Limb (tissue), 2 donors: ENCODE data around the gene TSPYL1.
"Not testable (repeated sequence)": the region's sequence is repeated elsewhere in the genome, so short reads cannot be mapped to it uniquely, and the experiment has no call there.

Experiments
- DNase-seq, 2 donors: peaks; one replicate each; pipeline ENCODE4 v3.0.0-alpha.2; 2016; ENCODE audit errors: extremely low spot score in 2 of 2

TSPYL1 gene

DNA sequence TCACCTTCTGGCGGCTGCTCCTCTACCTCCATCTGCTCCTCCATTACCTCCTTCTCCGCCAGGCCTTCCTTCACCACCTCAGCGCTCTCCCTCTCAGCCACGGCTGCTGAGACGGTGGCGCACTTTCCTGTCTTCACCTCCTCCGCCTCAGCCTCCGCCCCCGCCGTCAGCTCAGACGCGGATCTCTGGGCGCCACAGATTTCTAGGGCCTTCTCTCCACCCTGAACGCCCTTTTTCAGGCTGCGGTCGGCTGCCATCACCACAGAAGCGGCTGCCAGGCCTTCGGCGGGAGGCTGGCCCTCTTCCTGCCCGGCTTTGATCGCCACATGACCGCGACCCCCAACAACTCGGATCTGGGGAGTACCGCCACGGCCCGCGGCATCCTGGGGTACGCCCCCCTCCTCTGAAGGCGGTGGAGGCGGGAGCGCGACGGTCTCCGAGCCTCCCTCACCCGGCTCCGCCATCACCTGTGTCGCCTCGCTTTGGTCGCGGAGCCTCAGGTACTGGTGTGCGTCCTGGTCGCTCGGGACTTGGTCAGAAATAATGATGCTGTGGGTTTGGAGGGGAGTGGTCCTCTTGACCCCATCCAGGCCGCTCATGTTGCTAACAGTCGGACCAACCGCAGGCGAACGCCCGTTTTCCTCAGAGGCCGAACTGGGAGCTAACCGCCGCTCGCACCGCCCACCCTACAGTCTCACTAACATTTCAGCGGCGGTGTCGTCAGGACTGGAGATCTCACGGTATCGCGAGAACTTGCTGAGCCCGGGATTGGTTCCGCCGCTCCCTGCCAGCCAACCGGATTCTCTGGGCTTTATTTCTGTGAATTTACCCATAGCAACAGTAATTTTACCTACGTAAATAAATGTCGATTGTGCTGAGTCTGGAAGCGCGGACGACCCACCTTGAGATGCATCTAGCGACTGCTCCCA, at the start of gene TSPYL1:
TSS of gene TSPYL1 (minus strand) at position 699 of the 929 bp plus-strand sequence. CDS start at position 599, 100 bp downstream.
- DNase-seq: peak; percentile 96 to 98

- DNase-seq: no peak
These were observed 49.4 kb upstream of the TSPYL1 start for GRCh38 chr6:116329156-116329555.

GRCh38 chr6:116328528-116328903, 48.8 kb upstream of the TSPYL1 start:
- no peak for DNase-seq

DNA sequence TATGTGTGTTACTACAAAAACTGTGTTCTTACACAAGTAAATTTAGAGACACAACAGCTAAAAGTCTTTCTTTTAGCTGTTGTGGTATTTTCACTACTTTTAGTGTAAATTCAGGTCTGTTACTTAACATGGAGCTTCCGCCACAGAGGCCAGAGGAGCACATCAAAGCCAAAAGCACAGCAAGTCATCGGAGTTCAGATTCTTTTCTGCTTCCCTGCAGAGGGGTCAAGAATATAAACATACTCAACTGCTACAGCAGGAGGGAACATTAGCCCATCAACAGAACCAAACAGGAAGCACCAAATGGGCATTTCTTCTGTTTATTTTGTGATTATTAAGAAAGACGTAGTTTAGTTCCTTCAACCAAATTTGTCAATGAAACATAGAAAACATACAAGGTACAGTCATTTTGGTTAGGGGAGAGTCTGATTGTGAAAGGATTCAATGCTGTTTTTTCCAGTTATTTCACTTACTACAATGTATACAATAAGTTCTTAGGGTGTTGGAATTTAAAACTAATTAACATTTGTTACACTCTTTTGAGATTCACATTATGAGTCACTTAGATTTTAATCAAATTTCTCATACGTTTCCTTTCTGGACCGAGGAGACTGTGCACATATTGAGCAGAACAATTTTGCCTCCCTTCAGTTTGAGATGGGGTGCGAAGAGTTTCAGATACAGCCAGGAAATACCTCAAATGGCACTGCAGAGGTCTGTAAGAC, 48.2 kb upstream of the TSPYL1 start:
- no peak for DNase-seq

- DNase-seq: no peak
These were observed 47.3 kb upstream of the TSPYL1 start for GRCh38 chr6:116326996-116327395.

DNA sequence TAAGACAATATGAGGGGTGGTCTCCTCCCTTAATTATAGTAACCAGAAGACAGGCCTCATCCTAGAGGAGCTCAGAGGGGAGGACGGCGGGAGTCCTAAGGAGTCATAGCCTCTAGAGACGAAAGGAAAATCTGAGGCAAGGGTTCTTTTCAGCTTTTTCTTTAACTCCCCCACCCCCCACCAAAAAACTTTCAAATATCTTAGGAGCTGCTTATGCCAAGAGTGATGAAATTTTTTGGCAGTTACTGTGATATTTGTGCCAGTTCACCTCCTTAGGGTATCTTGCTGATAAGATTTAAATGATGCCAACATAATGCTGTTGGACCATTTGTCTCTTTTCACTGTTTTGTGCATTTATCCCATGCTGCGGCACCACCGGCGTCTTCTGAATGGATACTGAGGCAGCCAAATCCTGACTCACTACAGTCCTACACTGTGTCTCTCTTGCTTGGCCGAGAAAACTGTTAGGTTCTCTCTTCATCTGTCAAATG, 46.5 kb upstream of the TSPYL1 start:
- DNase-seq: no peak

DNA sequence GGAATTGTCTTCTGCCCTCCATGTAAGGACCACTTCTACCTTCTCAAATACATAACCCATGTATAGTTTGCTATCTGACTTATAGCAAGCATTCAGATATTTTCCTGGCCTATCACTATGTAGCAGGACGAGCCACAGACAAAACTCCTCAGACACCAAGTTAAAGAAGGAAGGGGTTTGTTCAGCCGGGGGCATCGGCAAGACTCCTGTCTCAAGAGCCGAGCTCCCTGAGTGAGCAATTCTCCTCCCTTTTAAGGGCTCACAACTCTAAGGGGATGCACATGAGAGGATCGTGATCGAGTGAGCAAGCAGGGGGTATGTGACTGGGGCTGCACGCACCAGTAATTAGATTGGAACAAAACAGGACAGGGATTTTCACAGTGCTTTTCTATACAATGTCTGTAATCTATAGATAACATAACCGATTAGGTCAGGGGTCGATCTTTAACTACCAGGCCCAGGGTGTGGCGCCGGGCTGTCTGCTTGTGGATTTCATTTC, 46.0 kb upstream of the TSPYL1 start:
- DNase-seq: not testable (repeated sequence)

GRCh38 chr6:116323863-116324262, 44.1 kb upstream of the TSPYL1 start:
- no peak for DNase-seq

GRCh38 chr6:116321933-116322332, 42.2 kb upstream of the TSPYL1 start:
- DNase-seq: not testable (repeated sequence)

DNA sequence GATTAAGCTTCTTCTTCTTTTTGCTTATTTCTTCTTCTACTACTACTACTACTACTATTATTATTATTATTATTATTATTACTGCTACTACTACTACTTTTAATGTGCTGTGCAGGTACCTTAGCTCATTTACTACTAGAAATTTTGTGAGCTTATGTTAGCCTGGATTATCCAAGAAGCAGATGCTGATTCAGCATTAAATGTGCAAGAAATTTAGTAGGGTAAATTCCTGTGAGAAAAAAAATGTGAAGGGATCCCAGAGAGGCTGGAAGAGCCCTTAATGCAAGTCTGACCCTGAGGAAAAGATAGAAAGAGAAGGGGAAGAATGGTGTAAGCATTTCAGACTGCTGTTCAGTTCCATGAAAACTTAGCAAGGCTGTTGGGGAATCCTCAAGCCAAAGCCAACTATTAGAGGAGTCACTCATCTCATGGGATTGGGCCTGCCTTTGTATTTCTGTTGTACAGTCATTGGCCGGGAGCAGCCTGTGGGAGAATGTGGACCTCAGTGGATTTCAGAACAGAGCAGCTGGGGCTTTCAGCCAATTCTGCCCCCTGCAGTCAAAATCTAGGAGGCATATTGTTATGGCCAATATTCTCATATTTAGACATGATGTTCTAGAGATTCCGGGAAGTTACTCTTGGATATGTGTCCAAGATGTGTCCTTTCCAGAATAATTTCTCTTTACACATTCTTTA, 37.2 kb upstream of the TSPYL1 start:
- no peak for DNase-seq

GRCh38 chr6:116314878-116315277, 35.1 kb upstream of the TSPYL1 start:
- no peak for DNase-seq

- no peak for DNase-seq
These were observed 34.5 kb upstream of the TSPYL1 start for GRCh38 chr6:116314218-116314617.

- no peak for DNase-seq
These were observed 33.5 kb upstream of the TSPYL1 start for GRCh38 chr6:116313101-116313776.

- DNase-seq: no peak
These were observed 29.9 kb upstream of the TSPYL1 start for GRCh38 chr6:116309657-116310056.

DNA sequence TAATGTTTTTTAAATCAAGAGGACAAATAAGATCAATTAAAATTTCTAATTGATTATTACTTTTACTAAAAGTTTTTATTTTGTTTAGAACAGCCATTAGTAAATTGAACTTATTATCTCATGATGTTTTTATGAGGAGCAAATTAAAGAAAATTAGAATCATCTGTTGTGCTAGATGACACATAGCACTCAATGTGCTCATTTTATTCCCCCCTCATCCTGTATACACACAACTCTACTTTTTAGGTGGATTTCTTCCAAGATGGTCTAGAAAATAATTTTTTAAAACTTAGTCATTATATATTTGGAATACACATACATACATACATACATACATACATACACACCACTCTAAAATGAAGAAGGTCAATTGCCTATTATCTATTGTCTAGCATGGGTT, 29.3 kb upstream of the TSPYL1 start:
- DNase-seq: no peak

DNA sequence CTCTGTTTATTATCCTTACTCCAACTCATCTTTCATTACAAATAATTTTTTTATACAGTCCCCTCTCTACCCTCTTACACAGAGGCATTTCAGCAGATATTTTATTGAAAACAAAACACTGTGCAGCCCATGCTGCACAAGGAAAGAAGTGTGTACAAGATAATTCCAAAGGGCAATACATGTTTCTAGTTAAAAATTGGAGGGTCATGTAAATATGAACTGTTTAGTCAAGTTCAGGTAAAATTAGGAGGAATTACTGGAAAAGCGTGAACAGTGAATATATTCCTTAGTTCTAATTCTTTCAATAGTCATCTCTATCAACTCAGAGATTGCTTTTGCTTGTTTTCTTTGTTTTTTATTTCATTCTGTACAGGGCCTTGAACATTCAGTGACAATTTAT, 27.9 kb upstream of the TSPYL1 start:
- no peak for DNase-seq

DNA sequence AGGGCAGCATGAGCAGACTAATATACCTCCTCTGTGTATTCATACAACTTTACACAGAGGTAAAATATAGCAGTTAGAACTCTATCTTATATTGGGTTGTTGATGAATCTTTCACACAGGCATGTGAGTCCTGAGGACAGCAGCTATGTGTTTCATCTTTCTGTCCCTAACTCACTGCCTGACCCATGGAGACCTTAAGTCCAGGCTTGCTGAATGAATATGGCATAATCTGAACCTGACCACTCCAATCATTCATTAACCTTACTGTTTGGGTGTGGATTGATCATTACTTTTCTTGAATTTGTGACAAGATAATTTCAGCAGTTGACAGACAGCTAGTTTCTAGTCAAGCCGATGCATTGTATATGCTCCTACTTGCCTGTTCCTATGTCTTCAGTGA, 27.3 kb upstream of the TSPYL1 start:
- DNase-seq: no peak

DNA sequence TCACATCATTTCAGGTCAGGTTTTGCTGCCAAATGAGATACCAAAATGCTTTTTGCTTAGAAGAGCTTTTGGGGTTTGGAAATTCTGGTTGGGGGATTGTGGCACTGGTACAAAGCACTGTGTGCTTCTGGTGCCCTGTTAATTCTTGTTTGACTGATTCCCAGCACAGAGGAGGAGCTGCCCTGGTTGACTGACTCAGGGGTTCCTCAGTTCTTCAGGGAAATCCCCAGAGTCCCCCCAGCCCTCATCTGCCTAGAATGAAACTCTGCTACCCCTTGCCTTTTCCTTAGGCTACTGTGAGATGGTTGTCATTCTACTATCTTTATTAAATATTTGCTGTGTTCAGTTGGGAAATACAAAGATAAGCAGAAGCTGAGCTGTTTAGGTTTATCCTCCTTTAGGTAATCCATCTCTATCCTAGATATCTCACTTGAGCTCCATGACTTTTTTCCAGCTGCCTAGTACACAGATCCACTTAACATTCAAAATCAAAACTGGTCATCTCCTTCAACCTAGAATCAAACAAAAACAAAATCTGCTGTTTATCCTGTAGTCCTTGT, 24.9 kb upstream of the TSPYL1 start:
- DNase-seq: no peak

GRCh38 chr6:116301104-116301503, 21.4 kb upstream of the TSPYL1 start:
- no peak for DNase-seq

GRCh38 chr6:116300566-116300965, 20.8 kb upstream of the TSPYL1 start:
- no peak for DNase-seq

DNA sequence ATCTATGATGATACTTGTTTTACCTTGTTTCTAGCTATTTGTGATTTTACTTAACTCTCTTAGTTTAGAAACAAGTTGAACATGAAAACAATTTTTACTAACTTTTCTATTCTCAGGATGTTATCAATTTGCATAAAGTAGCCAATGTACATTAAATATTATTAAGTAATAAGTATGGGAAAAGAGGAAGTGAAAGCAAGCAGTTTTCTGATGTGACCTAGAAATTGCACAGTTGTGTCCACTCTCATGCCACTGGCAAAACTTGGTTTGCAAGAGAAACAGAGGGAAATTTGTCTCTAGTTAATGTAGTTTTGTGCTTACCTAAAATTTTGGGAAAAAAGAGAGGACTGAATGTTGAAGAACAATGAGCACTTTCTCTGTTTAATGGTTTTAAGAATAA, 19.2 kb upstream of the TSPYL1 start:
- no peak for DNase-seq
